Lower leg skin (tissue), 3 donors: ENCODE data around the gene OR1S1.

Experiments used
- POLR2A ChIP-seq, 2 donors: fragments of 450-650 bp; IDR thresholded peaks; one replicate each; pipeline ENCODE4 v1.6.1; 2016 to 2017; ENCODE audit warnings: antibody characterized with exemption in 2 of 2, mild to moderate bottlenecking in 1 of 2, moderate library complexity in 1 of 2
- TF ChIP-seq, protein P1 (sequence below), 3 donors: fragments of 450-650 bp; IDR thresholded peaks; one replicate each; pipeline ENCODE4 v1.5.1; 2016; ENCODE audit warnings: antibody characterized with exemption in 3 of 3, mild to moderate bottlenecking in 3 of 3, moderate library complexity in 2 of 3

DNA sequence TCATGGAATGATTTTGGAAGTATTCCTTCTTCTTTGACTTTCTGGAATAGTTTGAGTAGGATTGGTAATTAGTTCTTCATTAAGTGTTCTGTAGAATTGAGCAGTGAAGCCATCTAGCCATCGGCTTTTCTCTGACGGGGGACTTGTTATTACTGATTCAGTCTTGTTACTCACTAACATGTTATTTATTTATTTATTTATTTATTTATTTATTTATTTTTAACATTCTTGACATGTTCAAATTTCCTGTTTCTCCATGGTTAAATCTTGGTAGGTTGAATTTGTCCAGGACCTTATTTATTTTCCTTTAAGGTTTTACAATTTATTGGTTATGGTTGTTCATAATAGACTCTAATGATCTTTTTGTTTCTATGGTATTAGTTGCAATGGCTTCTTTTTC is 31.4 kb downstream of the OR1S1 start:
- TF ChIP-seq, protein P1, sequence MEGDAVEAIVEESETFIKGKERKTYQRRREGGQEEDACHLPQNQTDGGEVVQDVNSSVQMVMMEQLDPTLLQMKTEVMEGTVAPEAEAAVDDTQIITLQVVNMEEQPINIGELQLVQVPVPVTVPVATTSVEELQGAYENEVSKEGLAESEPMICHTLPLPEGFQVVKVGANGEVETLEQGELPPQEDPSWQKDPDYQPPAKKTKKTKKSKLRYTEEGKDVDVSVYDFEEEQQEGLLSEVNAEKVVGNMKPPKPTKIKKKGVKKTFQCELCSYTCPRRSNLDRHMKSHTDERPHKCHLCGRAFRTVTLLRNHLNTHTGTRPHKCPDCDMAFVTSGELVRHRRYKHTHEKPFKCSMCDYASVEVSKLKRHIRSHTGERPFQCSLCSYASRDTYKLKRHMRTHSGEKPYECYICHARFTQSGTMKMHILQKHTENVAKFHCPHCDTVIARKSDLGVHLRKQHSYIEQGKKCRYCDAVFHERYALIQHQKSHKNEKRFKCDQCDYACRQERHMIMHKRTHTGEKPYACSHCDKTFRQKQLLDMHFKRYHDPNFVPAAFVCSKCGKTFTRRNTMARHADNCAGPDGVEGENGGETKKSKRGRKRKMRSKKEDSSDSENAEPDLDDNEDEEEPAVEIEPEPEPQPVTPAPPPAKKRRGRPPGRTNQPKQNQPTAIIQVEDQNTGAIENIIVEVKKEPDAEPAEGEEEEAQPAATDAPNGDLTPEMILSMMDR (IDR thresholded peaks at IDR 0.05): no peak
- no peak for TF ChIP-seq POLR2A (IDR thresholded peaks at IDR 0.05)
